GM12878 (cell line): Measurements from ENCODE around the gene SLC12A3. TPM values are rescaled to one million over a fixed set of nuclear protein-coding genes. Genes with fewer than 3 reads are reported as not detected.

ENCODE experiments used
- ASH2L ChIP-seq: fragments of 300-600, 200-600 bp; sonication (generic); IDR thresholded peaks from 2 replicates; pipeline ENCODE4 v1.6.1; 2017; ENCODE audit warnings: low read depth, mild to moderate bottlenecking, borderline replicate concordance
- BCL11A ChIP-seq: IDR thresholded peaks from 2 replicates; pipeline ENCODE4 v1.6.1; 2011; ENCODE audit warnings: low read depth, low read length
- CEBPZ ChIP-seq: fragments of 150-350 bp; IDR thresholded peaks from 2 replicates; pipeline ENCODE4 v1.6.1; 2016; ENCODE audit warnings: low read depth, low read length
- CREB1 ChIP-seq: IDR thresholded peaks from 2 replicates; pipeline ENCODE4 v1.6.1; 2012; ENCODE audit warnings: low read depth, mild to moderate bottlenecking, inconsistent platforms
- CREM ChIP-seq: IDR thresholded peaks from 2 replicates; pipeline ENCODE4 v1.6.1; 2014; ENCODE audit warnings: antibody characterized with exemption, low read depth
- EED ChIP-seq: sonication (generic); IDR thresholded peaks from 2 replicates; pipeline ENCODE4 v1.6.1; 2016; ENCODE audit warnings: antibody characterized with exemption, low read depth
- ETV6 ChIP-seq, 2 experiments: fragments of 450-650 bp in 1 of 2; IDR thresholded peaks in 1 of 2; conservative IDR thresholded peaks in 1 of 2; 2 replicates each; pipeline ENCODE4 v1.6.1; 2014; ENCODE audit warnings: antibody characterized with exemption in 1 of 2, borderline replicate concordance in 1 of 2, low read depth in 1 of 2, mild to moderate bottlenecking in 1 of 2, moderate library complexity in 1 of 2
- HDAC2 ChIP-seq: fragments of 200-600 bp; sonication (generic); IDR thresholded peaks from 2 replicates; pipeline ENCODE4 v1.6.1; 2017
- MYC ChIP-seq: IDR thresholded peaks from 2 replicates; pipeline ENCODE4 v1.6.1; 2011; ENCODE audit warnings: mild to moderate bottlenecking, low read length, moderate library complexity, inconsistent platforms; ENCODE audit not compliant: insufficient read depth, insufficient replicate concordance, insufficient read length, severe bottlenecking
- NBN ChIP-seq: fragments of 450-650 bp; IDR thresholded peaks from 2 replicates; pipeline ENCODE4 v1.6.1; 2016
- NR2F1 ChIP-seq: fragments of 450-650 bp; conservative IDR thresholded peaks from 2 replicates; pipeline ENCODE4 v1.6.1; 2017; ENCODE audit warnings: mild to moderate bottlenecking
- POLR2AphosphoS5 ChIP-seq: IDR thresholded peaks from 2 replicates; pipeline ENCODE4 v1.6.1; 2011; ENCODE audit warnings: mild to moderate bottlenecking, low read length, inconsistent platforms
- RBBP5 ChIP-seq: fragments of 200-600 bp; sonication (generic); conservative IDR thresholded peaks from 2 replicates; pipeline ENCODE4 v1.6.1; 2016
- SRF ChIP-seq, 2 experiments: IDR thresholded peaks; 2 replicates each; pipeline ENCODE4 v1.6.1; 2011; ENCODE audit warnings: low read depth in 2 of 2, low read length in 2 of 2, mild to moderate bottlenecking in 1 of 2, moderate library complexity in 1 of 2
- SUPT20H ChIP-seq: IDR thresholded peaks from 2 replicates; pipeline ENCODE4 v1.6.1; 2011; ENCODE audit warnings: low read depth, mild to moderate bottlenecking, low read length, moderate library complexity, borderline replicate concordance; ENCODE audit not compliant: control insufficient read depth
- YY1 ChIP-seq: IDR thresholded peaks from 2 replicates; pipeline ENCODE4 v1.6.1; 2011; ENCODE audit warnings: low read depth, mild to moderate bottlenecking, low read length
- ZNF207 ChIP-seq: fragments of 450-650 bp; IDR thresholded peaks from 2 replicates; pipeline ENCODE4 v1.6.1; 2014; ENCODE audit warnings: antibody characterized with exemption, mild to moderate bottlenecking, borderline replicate concordance
- polyA plus RNA-seq, 11 experiments: library from polyadenylated mRNA; depleted of rRNA in 4 of 11; unstranded in 6 of 11; stranded (reverse) in 5 of 11; fragments of >200 nt; fragmentation: Nextera tagmentation in 4 of 11; fragmentation: Illumina TruSeq in 1 of 11; extraction: Ambion mirVana in 4 of 11; extraction: Trizol in 1 of 11; gene quantifications; 1 replicate in 1 of 11; 2 replicates in 10 of 11; pipeline versions ENCODE4 v1.2.1 to v1.2.3, GENCODE V29; 2011 to 2016; ENCODE audit warnings: inconsistent platforms in 2 of 11, missing spikeins in 2 of 11, low read depth in 1 of 11
- total RNA-seq, 4 experiments: library from RNA; depleted of rRNA in 3 of 4; stranded (reverse); fragments of >200 nt in 3 of 4; fragmentation: Illumina TruSeq in 1 of 4; extraction: Trizol in 1 of 4; gene quantifications; 2 replicates each; pipeline versions ENCODE4 v1.2.1 to v1.2.3, GENCODE V29; 2013 to 2021
- TF ChIP-seq, protein P1 (sequence below): fragments of 450-650 bp; IDR thresholded peaks from 2 replicates; pipeline ENCODE4 v1.6.1; 2018; ENCODE audit warnings: mild to moderate bottlenecking, low read depth, moderate library complexity; ENCODE audit not compliant: partially characterized antibody
- TF ChIP-seq, protein P2 (sequence below): fragments of 450-650 bp; IDR thresholded peaks from 2 replicates; pipeline ENCODE4 v1.6.1; 2016; ENCODE audit warnings: mild to moderate bottlenecking
- TF ChIP-seq, protein P3 (sequence below): fragments of 450-650 bp; IDR thresholded peaks from 2 replicates; pipeline ENCODE4 v1.6.1; 2017; ENCODE audit warnings: mild to moderate bottlenecking

SLC12A3 gene
- total and polyA plus RNA-seq, 10 of the 15 experiments (the other 5 are each of a cell fraction or from before 2014, with no cell fraction given), result 0.05 to 6.3 (median 3.1) TPM

DNA sequence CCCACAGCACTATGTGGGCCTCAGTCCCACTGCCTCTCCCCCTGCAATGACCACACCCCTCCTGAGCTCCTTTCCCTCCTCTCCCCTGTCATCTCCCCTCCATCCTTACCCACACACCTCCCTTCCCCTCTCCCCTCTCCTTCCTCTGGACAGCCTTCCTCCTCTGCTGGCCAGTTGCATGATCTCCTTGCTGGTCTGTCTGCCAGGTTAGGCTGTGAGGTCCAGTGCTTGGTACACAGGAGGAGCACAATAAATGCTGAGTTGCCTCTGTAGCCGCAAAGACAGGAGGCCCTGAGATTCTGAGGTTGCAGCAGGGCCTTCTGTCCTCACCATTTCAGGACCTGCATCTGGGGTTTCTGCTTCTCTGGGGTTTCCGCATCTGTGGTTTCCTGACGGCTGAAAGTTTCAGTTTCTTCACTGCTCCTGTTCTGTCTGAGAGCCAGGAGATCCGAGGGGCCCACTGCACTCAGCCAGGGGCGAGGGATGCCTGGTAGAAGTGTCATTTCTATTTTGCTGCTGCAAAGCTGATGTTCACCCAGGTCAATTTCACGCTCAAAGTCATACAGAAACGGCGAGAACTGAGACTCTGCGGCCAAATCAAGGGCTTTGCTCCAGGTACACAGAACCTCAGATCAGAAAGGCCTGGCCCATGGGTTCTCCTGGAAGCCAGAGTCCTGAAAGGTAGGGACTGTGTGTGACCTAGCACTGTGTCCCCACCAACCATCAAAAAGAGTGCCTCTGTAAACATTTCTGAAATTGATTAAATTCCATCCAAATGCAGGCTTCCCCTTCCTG lies 4.6 kb upstream of the SLC12A3 start (continued):
- TF ChIP-seq, protein P1, sequence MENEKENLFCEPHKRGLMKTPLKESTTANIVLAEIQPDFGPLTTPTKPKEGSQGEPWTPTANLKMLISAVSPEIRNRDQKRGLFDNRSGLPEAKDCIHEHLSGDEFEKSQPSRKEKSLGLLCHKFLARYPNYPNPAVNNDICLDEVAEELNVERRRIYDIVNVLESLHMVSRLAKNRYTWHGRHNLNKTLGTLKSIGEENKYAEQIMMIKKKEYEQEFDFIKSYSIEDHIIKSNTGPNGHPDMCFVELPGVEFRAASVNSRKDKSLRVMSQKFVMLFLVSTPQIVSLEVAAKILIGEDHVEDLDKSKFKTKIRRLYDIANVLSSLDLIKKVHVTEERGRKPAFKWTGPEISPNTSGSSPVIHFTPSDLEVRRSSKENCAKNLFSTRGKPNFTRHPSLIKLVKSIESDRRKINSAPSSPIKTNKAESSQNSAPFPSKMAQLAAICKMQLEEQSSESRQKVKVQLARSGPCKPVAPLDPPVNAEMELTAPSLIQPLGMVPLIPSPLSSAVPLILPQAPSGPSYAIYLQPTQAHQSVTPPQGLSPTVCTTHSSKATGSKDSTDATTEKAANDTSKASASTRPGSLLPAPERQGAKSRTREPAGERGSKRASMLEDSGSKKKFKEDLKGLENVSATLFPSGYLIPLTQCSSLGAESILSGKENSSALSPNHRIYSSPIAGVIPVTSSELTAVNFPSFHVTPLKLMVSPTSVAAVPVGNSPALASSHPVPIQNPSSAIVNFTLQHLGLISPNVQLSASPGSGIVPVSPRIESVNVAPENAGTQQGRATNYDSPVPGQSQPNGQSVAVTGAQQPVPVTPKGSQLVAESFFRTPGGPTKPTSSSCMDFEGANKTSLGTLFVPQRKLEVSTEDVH, result no peak
- TF ChIP-seq CEBPZ, result no peak
- TF ChIP-seq EED, result peak; percentile 93
- TF ChIP-seq ZNF207, result no peak
- no peak for TF ChIP-seq POLR2AphosphoS5
- TF ChIP-seq, protein P2, sequence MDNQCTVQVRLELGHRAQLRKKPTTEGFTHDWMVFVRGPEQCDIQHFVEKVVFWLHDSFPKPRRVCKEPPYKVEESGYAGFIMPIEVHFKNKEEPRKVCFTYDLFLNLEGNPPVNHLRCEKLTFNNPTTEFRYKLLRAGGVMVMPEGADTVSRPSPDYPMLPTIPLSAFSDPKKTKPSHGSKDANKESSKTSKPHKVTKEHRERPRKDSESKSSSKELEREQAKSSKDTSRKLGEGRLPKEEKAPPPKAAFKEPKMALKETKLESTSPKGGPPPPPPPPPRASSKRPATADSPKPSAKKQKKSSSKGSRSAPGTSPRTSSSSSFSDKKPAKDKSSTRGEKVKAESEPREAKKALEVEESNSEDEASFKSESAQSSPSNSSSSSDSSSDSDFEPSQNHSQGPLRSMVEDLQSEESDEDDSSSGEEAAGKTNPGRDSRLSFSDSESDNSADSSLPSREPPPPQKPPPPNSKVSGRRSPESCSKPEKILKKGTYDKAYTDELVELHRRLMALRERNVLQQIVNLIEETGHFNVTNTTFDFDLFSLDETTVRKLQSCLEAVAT, result no peak; the same call in 1 of the 2 replicates
- TF ChIP-seq, protein P3, sequence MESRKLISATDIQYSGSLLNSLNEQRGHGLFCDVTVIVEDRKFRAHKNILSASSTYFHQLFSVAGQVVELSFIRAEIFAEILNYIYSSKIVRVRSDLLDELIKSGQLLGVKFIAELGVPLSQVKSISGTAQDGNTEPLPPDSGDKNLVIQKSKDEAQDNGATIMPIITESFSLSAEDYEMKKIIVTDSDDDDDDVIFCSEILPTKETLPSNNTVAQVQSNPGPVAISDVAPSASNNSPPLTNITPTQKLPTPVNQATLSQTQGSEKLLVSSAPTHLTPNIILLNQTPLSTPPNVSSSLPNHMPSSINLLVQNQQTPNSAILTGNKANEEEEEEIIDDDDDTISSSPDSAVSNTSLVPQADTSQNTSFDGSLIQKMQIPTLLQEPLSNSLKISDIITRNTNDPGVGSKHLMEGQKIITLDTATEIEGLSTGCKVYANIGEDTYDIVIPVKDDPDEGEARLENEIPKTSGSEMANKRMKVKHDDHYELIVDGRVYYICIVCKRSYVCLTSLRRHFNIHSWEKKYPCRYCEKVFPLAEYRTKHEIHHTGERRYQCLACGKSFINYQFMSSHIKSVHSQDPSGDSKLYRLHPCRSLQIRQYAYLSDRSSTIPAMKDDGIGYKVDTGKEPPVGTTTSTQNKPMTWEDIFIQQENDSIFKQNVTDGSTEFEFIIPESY, result no peak
- no peak for TF ChIP-seq NR2F1
- TF ChIP-seq YY1, result peak; percentile 62
- peak; percentile 61; the same call in 1 of the 2 replicates for TF ChIP-seq BCL11A
- 0 out of 4 replicates have a peak, but pooled peaks of 1 of the 2 experiments have one; percentile 3 for TF ChIP-seq SRF (IDR thresholded peaks at IDR 0.05; ENCODE audit: low read depth in 2 of 2, low read length in 2 of 2)
- peak; percentile 73; the same call in 1 of the 2 replicates for TF ChIP-seq CREM
- no peak for TF ChIP-seq RBBP5
- peak; percentile 85 for TF ChIP-seq NBN
- no peak for TF ChIP-seq MYC
- peak; percentile 68; the same call in 1 of the 2 replicates for TF ChIP-seq CREB1
- peak in 1 of 2 experiments; percentile 94; a peak in 2 of 4 replicates for TF ChIP-seq ETV6 (conservative IDR thresholded peaks at IDR 0.05 in 1 of 2, IDR thresholded peaks at IDR 0.05 in 1 of 2; ENCODE audit: borderline replicate concordance in 1 of 2, low read depth in 1 of 2)
- no peak for TF ChIP-seq HDAC2
- no peak for TF ChIP-seq ASH2L
- TF ChIP-seq SUPT20H, result no peak
